ENCODE measurements around the gene NIPA2.

The NIPA2 gene

DNA sequence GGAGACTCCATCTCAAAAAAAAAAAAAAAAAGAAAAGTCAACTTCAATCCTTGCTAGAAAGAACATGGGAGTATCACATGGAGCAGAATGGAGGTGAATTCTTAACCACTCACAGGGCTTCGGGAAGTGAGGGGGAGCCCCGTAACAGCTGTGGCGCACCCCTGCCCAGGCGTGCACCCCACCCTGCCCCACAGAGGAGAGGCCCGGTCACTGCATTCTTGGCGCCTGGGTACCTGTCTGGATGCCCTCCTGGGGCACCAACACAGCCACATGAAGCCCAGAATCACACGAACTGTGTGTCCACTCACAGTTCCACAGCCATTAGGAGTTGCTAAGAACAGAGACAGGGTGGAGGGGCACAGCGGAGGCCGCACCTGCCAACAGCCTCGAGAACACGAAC, 51.8 kb downstream of the NIPA2 start:
- no peak overlapping the region for H3K4me3 ChIP-seq (ENCODE audit: low read depth, low read length)
- TF ChIP-seq, protein P1, sequence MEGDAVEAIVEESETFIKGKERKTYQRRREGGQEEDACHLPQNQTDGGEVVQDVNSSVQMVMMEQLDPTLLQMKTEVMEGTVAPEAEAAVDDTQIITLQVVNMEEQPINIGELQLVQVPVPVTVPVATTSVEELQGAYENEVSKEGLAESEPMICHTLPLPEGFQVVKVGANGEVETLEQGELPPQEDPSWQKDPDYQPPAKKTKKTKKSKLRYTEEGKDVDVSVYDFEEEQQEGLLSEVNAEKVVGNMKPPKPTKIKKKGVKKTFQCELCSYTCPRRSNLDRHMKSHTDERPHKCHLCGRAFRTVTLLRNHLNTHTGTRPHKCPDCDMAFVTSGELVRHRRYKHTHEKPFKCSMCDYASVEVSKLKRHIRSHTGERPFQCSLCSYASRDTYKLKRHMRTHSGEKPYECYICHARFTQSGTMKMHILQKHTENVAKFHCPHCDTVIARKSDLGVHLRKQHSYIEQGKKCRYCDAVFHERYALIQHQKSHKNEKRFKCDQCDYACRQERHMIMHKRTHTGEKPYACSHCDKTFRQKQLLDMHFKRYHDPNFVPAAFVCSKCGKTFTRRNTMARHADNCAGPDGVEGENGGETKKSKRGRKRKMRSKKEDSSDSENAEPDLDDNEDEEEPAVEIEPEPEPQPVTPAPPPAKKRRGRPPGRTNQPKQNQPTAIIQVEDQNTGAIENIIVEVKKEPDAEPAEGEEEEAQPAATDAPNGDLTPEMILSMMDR (IDR thresholded peaks at IDR 0.05; ENCODE audit: low read depth, low read length) = no peak

GRCh38 chr15:22891426-22892210, 53.2 kb downstream of the NIPA2 start:
- TF ChIP-seq, protein P1 (IDR thresholded peaks at IDR 0.05; ENCODE audit: low read depth, low read length) = no peak
- H3K4me3 ChIP-seq (ENCODE audit: low read depth, low read length) = no peak overlapping the region

GRCh38 chr15:22892333-22892732, 53.9 kb downstream of the NIPA2 start:
- TF ChIP-seq, protein P1 (IDR thresholded peaks at IDR 0.05; ENCODE audit: low read depth, low read length) = no peak
- no peak overlapping the region for H3K4me3 ChIP-seq (ENCODE audit: low read depth, low read length)

GRCh38 chr15:22893081-22893480, 54.6 kb downstream of the NIPA2 start:
- TF ChIP-seq, protein P1 (IDR thresholded peaks at IDR 0.05; ENCODE audit: low read depth, low read length) = no peak
- no peak overlapping the region for H3K4me3 ChIP-seq (ENCODE audit: low read depth, low read length)

DNA sequence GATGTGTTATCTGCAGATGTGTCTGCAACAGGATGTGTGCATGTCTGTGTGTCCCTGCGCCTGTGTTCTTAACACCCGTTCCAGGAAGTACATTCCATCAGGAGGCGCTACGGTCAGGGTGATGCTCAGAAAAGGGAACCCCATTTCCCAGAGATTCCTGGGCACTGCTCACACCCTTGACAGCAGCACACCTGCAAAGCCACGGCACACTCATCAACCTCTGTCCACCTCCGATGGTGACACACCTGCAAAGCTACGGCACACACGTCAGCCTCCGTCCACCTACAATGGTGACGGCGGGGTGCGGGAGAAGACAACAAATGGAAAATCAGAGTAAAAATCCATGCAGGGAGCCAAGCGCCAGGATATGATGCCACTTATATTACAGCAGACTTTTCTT, 55.4 kb downstream of the NIPA2 start:
- no peak overlapping the region for H3K4me3 ChIP-seq (ENCODE audit: low read depth, low read length)
- TF ChIP-seq, protein P1 (IDR thresholded peaks at IDR 0.05; ENCODE audit: low read depth, low read length) = no peak

DNA sequence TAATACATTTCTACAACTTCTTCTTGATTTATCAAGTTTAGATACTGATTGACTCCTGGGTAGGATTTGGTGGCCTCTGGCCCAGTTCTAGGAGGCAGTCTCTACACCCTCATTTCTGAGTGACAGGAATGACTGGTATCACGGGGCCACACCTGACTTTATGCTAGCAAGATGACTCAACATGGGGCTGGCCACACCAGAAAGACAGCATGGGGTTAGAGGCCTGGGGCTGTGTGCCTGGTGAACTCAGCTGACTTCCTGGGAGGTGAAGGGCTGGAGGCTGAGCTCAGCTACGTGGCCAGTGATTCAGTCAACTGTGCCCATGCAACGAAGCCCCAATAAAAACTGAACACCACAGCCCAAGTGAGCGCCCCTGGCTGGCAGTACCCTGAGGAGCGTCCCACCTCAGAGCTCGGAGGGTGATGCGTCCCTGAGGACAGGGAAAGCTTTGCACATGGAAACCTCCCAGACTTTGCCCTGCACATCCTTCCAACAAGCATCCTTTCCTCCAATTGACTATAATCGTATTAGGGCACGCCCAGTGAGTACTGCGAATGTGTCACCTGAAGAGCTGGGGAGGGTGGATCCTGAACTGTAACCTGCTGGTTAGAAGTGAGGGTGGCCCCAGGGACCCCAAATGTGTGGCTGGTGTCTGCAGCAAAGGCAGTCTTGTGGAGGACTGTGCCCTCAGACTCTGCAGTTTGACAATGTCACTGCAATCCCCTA, 57.2 kb downstream of the NIPA2 start:
- no peak overlapping the region for H3K4me3 ChIP-seq (ENCODE audit: low read depth, low read length)
- TF ChIP-seq, protein P1 (IDR thresholded peaks at IDR 0.05; ENCODE audit: low read depth, low read length) = no peak

DNA sequence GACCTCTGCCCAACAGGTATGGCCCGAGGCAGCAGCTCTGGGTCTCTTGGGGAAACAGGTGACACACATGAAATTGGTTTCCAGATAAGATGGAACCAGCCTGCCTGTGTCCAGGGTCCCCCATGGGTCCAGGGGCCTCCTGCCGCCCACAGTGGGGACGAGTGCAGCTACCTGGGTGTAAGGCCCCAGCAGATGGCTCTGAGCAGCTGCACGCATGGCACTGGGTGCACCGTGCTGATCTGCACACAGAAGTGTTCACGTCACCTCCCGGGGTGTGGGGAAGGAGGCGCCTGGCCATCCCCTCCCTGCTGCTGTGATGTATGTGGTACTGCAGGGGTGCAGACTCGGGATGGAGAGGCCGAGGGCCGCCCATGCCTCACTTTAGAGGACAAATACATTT, 63.6 kb downstream of the NIPA2 start:
- H3K4me3 ChIP-seq (ENCODE audit: low read depth, low read length) = no peak overlapping the region
- TF ChIP-seq, protein P1 (IDR thresholded peaks at IDR 0.05; ENCODE audit: low read depth, low read length) = no peak
